H9 (cell line): ENCODE results near the gene EHD1. TPM values are rescaled to one million over a fixed set of nuclear protein-coding genes. Genes with fewer than 3 reads are reported as not detected.

Experiments
- DNase-seq: peaks from one replicate; pipeline ENCODE4 v3.0.0-alpha.2; 2017
- H2AFZ ChIP-seq: one replicate; pipeline ENCODE4 v1.6.1; 2013; ENCODE audit warnings: mild to moderate bottlenecking, low read length, control low read depth, moderate library complexity
- H2AK5ac ChIP-seq: 2 replicates; pipeline ENCODE4 v1.6.1; 2013; ENCODE audit warnings: low read length, control low read depth, mixed read lengths; ENCODE audit not compliant: insufficient read length
- H2BK120ac ChIP-seq: one replicate; pipeline ENCODE4 v1.6.1; 2013; ENCODE audit warnings: low read depth, mild to moderate bottlenecking, low read length, control low read depth, inconsistent platforms; ENCODE audit not compliant: poor library complexity, severe bottlenecking
- H2BK12ac ChIP-seq: 2 replicates; pipeline ENCODE4 v1.6.1; 2013; ENCODE audit warnings: low read length, control low read depth, mixed read lengths, low read depth; ENCODE audit not compliant: insufficient read length
- H2BK15ac ChIP-seq: 2 replicates; pipeline ENCODE4 v1.6.1; 2013; ENCODE audit warnings: low read depth, low read length, control low read depth
- H2BK20ac ChIP-seq: one replicate; pipeline ENCODE4 v1.6.1; 2013; ENCODE audit warnings: low read depth, mild to moderate bottlenecking, low read length, control low read depth, inconsistent platforms; ENCODE audit not compliant: poor library complexity, severe bottlenecking
- H2BK5ac ChIP-seq: 2 replicates; pipeline ENCODE4 v1.6.1; 2013; ENCODE audit warnings: low read length, control low read depth, mixed read lengths; ENCODE audit not compliant: insufficient read length
- H3K14ac ChIP-seq: 2 replicates; pipeline ENCODE4 v1.6.1; 2013; ENCODE audit warnings: low read length, control low read depth; ENCODE audit not compliant: insufficient read depth
- H3K18ac ChIP-seq: 2 replicates; pipeline ENCODE4 v1.6.1; 2013; ENCODE audit warnings: low read depth, mild to moderate bottlenecking, mixed read lengths, low read length, control low read depth; ENCODE audit not compliant: insufficient read length
- H3K23ac ChIP-seq: 2 replicates; pipeline ENCODE4 v1.6.1; 2013; ENCODE audit warnings: low read length, control low read depth, mixed read lengths, low read depth; ENCODE audit not compliant: insufficient read length
- H3K23me2 ChIP-seq: 2 replicates; pipeline ENCODE4 v1.6.1; 2013; ENCODE audit warnings: low read depth, mild to moderate bottlenecking, mixed read lengths, low read length, control low read depth; ENCODE audit not compliant: insufficient read length, poor library complexity, severe bottlenecking
- H3K27ac ChIP-seq: 2 replicates; pipeline ENCODE4 v1.5.1; 2013; ENCODE audit warnings: low read length, control low read depth, mixed read lengths, low read depth; ENCODE audit not compliant: insufficient read length
- H3K27me3 ChIP-seq: 2 replicates; pipeline ENCODE4 v1.6.1; 2013; ENCODE audit warnings: low read length, control low read depth, inconsistent platforms; ENCODE audit not compliant: insufficient read depth
- H3K4ac ChIP-seq: 2 replicates; pipeline ENCODE4 v1.6.1; 2013; ENCODE audit warnings: low read depth, mild to moderate bottlenecking, control low read depth, inconsistent platforms, low read length, moderate library complexity
- H3K4me1 ChIP-seq: 2 replicates; pipeline ENCODE4 v1.6.1; 2013; ENCODE audit warnings: low read length, control low read depth, inconsistent platforms; ENCODE audit not compliant: insufficient read depth
- H3K4me2 ChIP-seq: 2 replicates; pipeline ENCODE4 v1.6.1; 2013; ENCODE audit warnings: low read length, control low read depth, mixed read lengths; ENCODE audit not compliant: insufficient read length, insufficient read depth
- H3K56ac ChIP-seq: 2 replicates; pipeline ENCODE4 v1.6.1; 2013; ENCODE audit warnings: low read depth, mild to moderate bottlenecking, mixed read lengths, low read length, control low read depth; ENCODE audit not compliant: insufficient read length
- H3K79me1 ChIP-seq: 2 replicates; pipeline ENCODE4 v1.6.1; 2013; ENCODE audit warnings: low read depth, mild to moderate bottlenecking, moderate library complexity, low read length, control low read depth, inconsistent platforms; ENCODE audit not compliant: insufficient read depth, poor library complexity, severe bottlenecking
- H3K79me2 ChIP-seq: 2 replicates; pipeline ENCODE4 v1.6.1; 2013; ENCODE audit warnings: low read length, control low read depth, inconsistent platforms; ENCODE audit not compliant: insufficient read depth
- H3K9ac ChIP-seq: 2 replicates; pipeline ENCODE4 v1.6.1; 2013; ENCODE audit warnings: low read length, control low read depth, mixed read lengths; ENCODE audit not compliant: insufficient read length; ENCODE audit errors: extremely low read depth
- H3K9me3 ChIP-seq: one replicate; pipeline ENCODE4 v1.6.1; 2013; ENCODE audit warnings: low read depth, low read length, inconsistent platforms; ENCODE audit not compliant: control insufficient read depth
- H3T11ph ChIP-seq: one replicate; pipeline ENCODE4 v1.6.1; 2013; ENCODE audit warnings: mild to moderate bottlenecking, low read length, control low read depth, inconsistent platforms
- H4K20me1 ChIP-seq: one replicate; pipeline ENCODE4 v1.6.1; 2013; ENCODE audit not compliant: control insufficient read depth, insufficient read length, insufficient read depth
- H4K5ac ChIP-seq: 2 replicates; pipeline ENCODE4 v1.6.1; 2013; ENCODE audit warnings: low read depth, mild to moderate bottlenecking, mixed read lengths, low read length, control low read depth; ENCODE audit not compliant: insufficient read length
- H4K8ac ChIP-seq: replicated peaks from 2 replicates; pipeline ENCODE4 v1.6.1; 2013; ENCODE audit warnings: low read length, control low read depth, mixed read lengths, low read depth; ENCODE audit not compliant: insufficient read length
- H4K91ac ChIP-seq: 2 replicates; pipeline ENCODE4 v1.6.1; 2013; ENCODE audit warnings: low read depth, mild to moderate bottlenecking, moderate library complexity, mixed read lengths, low read length, control low read depth; ENCODE audit not compliant: insufficient read length
- H3K27ac Mint-ChIP-seq, 3 experiments: 2 replicates in 2 of 3; 3 replicates in 1 of 3; pipeline ENCODE4 v1.8.0; 2020 to 2021; ENCODE audit warnings: mixed read lengths in 3 of 3, mild to moderate bottlenecking in 1 of 3, moderate library complexity in 1 of 3
- H3K27me3 Mint-ChIP-seq: 2 replicates; pipeline ENCODE4 v1.8.0; 2021; ENCODE audit warnings: low read depth, mild to moderate bottlenecking, moderate library complexity, mixed read lengths
- H3K36me3 Mint-ChIP-seq, 3 experiments: 2 replicates in 2 of 3; 3 replicates in 1 of 3; pipeline ENCODE4 v1.8.0; 2020 to 2021; ENCODE audit warnings: low read depth in 3 of 3, mixed read lengths in 3 of 3; ENCODE audit not compliant: insufficient read depth in 1 of 3
- H3K4me1 Mint-ChIP-seq, 2 experiments: 2 replicates each; pipeline ENCODE4 v1.8.0; 2020; ENCODE audit warnings: mixed read lengths in 2 of 2
- H3K4me3 Mint-ChIP-seq, 2 experiments: 2 replicates in 1 of 2; 3 replicates in 1 of 2; pipeline ENCODE4 v1.8.0; 2020 to 2021; ENCODE audit warnings: mild to moderate bottlenecking in 2 of 2, mixed read lengths in 2 of 2, moderate library complexity in 1 of 2
- H3K9me3 Mint-ChIP-seq, 2 experiments: 2 replicates in 1 of 2; 3 replicates in 1 of 2; pipeline ENCODE4 v1.8.0; 2020; ENCODE audit warnings: mild to moderate bottlenecking in 2 of 2, mixed read lengths in 2 of 2, moderate library complexity in 1 of 2
- WGBS: extraction: QIAGEN DNeasy Blood & Tissue Kit; methylation state at CpG from one replicate; pipeline ENCODE4 v1.1.7; 2013; ENCODE audit warnings: missing lambda C conversion rate, low lambda C conversion rate, mixed read lengths; ENCODE audit not compliant: insufficient read length; ENCODE audit errors: extremely low coverage; 5-methylcytosine and 5-hydroxymethylcytosine counted together
- total RNA-seq: library from RNA; stranded (reverse); gene quantifications from 2 replicates; pipeline ENCODE4 v1.2.1, GENCODE V29; 2021
- TF ChIP-seq, protein P1 (sequence below): fragments of 200-600 bp; sonication (generic); conservative IDR thresholded peaks from 3 replicates; pipeline ENCODE4 v1.8.0; 2021; ENCODE audit warnings: antibody characterized with exemption, mild to moderate bottlenecking

Gene EHD1
- total RNA-seq, 1 experiment from 2014 or later: 31.0 TPM

- Mint-ChIP-seq H3K27ac (peak overlapping the region in 1 of 3 experiments; percentile 76; a peak in 1 of 7 replicates), H3K4me1 (peaks cover 0 to 2% of the 10 kb centered on the region in 2 experiments; a peak in 2 of 4 replicates), H3K36me3 (peaks cover 0 to 59% (median 21%) of the 10 kb centered on the region in 3 experiments; a peak in 5 of 7 replicates), H3K9me3 (no peaks in the 10 kb centered on the region), H3K27me3 (no peaks in the 10 kb centered on the region; the same call in 1 of the 2 replicates), H3K4me3 (no peak overlapping the region)
- no CpG with 5 or more reads among the region's 7 CpGs for WGBS
- Histone ChIP-seq H3K4me2 (no peak overlapping the region), H4K8ac (no peak overlapping the region), H2BK120ac (no peak overlapping the region), H3K14ac (no peak overlapping the region), H3K9ac (no peak overlapping the region), H2BK5ac (no peak overlapping the region), H4K20me1 (no peaks in the 10 kb centered on the region), H3K4me1 (no peaks in the 10 kb centered on the region), H3T11ph (no peak overlapping the region), H3K79me2 (no peaks in the 10 kb centered on the region), H2AK5ac (no peak overlapping the region), H3K23ac (no peak overlapping the region), H3K23me2 (no peaks in the 10 kb centered on the region), H2BK20ac (no peak overlapping the region), H3K27me3 (no peaks in the 10 kb centered on the region), H4K91ac (no peak overlapping the region), H3K4ac (no peak overlapping the region), H3K27ac (no peak overlapping the region), H4K5ac (no peak overlapping the region), H2AFZ (no peak overlapping the region), H3K18ac (no peak overlapping the region), H3K9me3 (no peaks in the 10 kb centered on the region), H2BK12ac (no peak overlapping the region), H3K56ac (no peak overlapping the region), H3K79me1 (no peaks in the 10 kb centered on the region), H2BK15ac (no peak overlapping the region)
- TF ChIP-seq, protein P1, sequence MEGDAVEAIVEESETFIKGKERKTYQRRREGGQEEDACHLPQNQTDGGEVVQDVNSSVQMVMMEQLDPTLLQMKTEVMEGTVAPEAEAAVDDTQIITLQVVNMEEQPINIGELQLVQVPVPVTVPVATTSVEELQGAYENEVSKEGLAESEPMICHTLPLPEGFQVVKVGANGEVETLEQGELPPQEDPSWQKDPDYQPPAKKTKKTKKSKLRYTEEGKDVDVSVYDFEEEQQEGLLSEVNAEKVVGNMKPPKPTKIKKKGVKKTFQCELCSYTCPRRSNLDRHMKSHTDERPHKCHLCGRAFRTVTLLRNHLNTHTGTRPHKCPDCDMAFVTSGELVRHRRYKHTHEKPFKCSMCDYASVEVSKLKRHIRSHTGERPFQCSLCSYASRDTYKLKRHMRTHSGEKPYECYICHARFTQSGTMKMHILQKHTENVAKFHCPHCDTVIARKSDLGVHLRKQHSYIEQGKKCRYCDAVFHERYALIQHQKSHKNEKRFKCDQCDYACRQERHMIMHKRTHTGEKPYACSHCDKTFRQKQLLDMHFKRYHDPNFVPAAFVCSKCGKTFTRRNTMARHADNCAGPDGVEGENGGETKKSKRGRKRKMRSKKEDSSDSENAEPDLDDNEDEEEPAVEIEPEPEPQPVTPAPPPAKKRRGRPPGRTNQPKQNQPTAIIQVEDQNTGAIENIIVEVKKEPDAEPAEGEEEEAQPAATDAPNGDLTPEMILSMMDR: no peak
- no peak for DNase-seq
These were observed 52.4 kb downstream of the EHD1 start for GRCh38 chr11:64826062-64826461.
